ENCODE results near the gene ESRP2.

ESRP2 gene

DNA sequence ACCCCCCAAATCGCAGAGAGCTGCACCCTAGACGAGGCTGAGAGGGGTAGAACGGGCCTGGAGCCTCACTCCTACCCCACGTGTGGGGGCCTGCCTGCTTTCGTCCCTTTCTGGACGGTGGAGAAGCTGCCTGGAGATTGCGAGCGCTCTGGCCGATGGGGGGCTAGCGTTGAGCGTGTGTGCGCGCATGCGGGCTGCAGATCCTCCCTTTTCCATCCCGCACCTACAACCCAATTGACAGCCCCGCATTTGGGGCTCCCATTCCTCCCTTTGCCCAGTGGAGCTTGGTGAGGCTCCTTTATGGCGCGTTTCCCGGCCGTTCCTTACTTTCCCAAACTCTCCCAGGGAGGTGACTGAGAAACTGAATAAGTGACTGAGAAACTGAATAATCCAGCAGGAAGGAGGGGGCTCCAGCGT, 907 bp upstream of the ESRP2 start:
- no peak for TF ChIP-seq CTCF (IDR thresholded peaks at IDR 0.05; ENCODE audit: extremely low read depth, missing control alignments)
- DNase-seq (ENCODE audit: low spot score): peak; percentile 61

- no peak for TF ChIP-seq CTCF (IDR thresholded peaks at IDR 0.05; ENCODE audit: extremely low read depth, missing control alignments)
- DNase-seq (ENCODE audit: low spot score): peak; percentile 82
Measured at GRCh38 chr16:68236137-68236825, 354 bp upstream of the ESRP2 start.

DNA sequence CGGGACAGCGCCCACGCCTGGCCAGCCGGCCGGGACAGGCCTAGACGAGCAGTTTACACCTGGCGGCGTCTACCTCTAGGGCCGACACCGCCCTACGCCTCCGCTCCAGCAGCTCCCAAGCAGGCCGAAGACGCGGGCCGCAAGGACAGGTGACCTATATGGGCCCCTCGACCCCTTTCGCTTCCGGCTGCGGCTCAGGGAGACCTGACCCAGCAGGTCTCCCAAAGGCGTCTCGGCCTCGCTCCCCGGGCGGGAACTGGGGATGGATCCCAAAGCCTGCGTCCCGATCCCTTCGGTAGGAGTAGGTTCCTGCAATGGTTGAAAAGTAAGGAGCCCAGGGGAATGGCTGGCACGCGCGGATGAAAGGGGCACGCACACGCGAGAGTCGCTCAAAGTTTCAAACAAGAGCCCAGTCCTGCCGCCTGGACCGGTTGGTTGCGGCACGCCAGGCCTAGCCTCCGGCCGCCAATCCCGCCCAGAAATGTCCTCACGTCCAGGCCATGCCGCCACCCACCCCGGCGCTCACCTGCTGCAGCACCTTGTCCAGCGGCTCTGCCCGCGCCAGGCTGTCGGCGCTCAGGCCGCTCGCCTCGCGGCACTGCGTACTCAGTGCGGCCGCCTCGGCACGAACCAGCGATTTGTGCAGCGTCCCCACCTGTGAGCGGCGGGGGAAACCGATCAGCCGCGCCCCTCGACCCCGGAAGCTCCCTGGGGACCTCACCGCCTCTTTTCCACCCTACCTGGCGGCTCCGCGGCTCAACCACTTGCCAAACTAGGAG, 630 bp downstream of the ESRP2 start:
- no peak for TF ChIP-seq CTCF (IDR thresholded peaks at IDR 0.05; ENCODE audit: extremely low read depth, missing control alignments)
- no peak for DNase-seq (ENCODE audit: low spot score)

DNA sequence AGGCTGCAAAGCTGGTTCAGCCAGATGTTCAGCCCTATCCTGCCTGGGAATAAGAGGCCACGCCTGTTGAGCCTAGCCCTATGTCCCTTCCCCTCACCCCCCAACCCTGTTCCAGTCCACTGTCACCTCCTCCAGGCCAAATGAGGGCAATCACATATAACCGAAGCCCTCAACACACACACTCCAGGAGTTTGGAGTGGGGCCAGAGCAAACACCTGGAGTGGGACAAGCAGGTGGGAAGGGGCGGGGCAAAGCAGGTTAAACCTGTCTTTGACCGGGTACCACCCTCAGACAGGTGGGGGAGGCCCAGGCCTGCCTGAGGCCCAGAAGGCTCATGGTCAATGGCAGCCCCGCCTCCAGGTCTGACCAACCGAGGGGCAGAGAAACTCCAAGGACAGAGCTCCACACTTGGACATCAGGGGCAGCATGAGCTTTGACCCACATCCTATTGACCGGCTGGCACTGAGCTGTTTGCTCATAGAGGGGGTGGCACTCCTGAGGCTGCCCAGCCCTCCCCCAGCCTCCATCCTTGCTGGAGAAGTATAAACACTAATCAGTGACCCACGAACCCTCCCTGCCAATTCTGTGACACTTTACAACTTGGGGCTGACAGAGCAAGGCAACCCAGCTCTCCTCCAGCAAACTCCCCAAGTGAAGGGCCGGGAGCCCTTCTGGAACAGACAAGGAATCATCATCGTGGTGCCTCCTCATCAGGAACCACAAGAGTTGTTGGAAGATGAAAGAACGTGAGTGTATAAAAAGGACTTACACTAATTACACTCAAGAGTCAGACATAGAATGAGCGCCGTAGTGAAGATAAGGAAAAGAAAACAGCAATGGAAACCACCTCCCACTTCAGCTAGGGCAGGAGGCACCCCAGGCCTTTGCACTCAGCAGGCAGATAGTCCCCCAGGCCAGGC, 1.5 kb downstream of the ESRP2 start:
- DNase-seq (ENCODE audit: low spot score): no peak
- TF ChIP-seq CTCF (IDR thresholded peaks at IDR 0.05; ENCODE audit: extremely low read depth, missing control alignments): no peak

DNA sequence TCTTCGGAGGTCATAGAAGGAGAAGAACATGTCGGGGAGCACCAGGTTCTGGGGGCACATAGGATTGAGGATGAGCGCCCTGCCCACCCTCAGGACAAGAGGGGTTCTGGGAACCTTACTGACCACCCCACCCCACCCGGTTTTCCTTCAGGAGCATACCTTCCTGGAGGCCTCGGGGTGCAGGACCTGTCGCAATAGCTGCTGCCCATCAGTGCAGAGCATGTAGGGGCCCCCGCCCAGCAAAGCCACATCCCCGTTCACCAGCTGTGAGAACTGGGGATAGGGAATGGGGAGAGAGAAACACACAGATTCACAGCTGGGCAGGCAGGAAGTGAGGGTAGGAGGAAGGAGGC, 2.1 kb downstream of the ESRP2 start:
- no peak for TF ChIP-seq CTCF (IDR thresholded peaks at IDR 0.05; ENCODE audit: extremely low read depth, missing control alignments)
- no peak for DNase-seq (ENCODE audit: low spot score)

GRCh38 chr16:68233085-68233834, 2.7 kb downstream of the ESRP2 start:
- DNase-seq (ENCODE audit: low spot score): no peak
- TF ChIP-seq CTCF (IDR thresholded peaks at IDR 0.05; ENCODE audit: extremely low read depth, missing control alignments): no peak

All from GM20000 (cell line).